ENCODE data around the gene PERCC1.
"Not testable (repeated sequence)": the region's sequence is repeated elsewhere in the genome, so short reads cannot be mapped to it uniquely, and the experiment has no call there.

The PERCC1 gene

GRCh38 chr16:1470481-1471251, 39.8 kb downstream of the PERCC1 start:
- DNase-seq = no peak

- no peak for DNase-seq
These were observed 40.8 kb downstream of the PERCC1 start for GRCh38 chr16:1471569-1472194.

- DNase-seq = no peak
These were observed 42.1 kb downstream of the PERCC1 start for GRCh38 chr16:1472974-1473373.

- no peak for DNase-seq
These were observed 43.4 kb downstream of the PERCC1 start for GRCh38 chr16:1474082-1474795.

- DNase-seq = peak; percentile 88
These were observed 44.1 kb downstream of the PERCC1 start, which contains the start of gene CLCN7 for GRCh38 chr16:1474796-1475551. Gene CLCN7, minus strand, starts transcription at chr16:1475028. Its CDS starts 54 bp downstream, at chr16:1474974.

- no peak for DNase-seq
These were observed 44.8 kb downstream of the PERCC1 start for GRCh38 chr16:1475552-1476114.

GRCh38 chr16:1477033-1477432, 46.2 kb downstream of the PERCC1 start:
- DNase-seq = no peak

- DNase-seq = not testable (repeated sequence)
These were observed 48.1 kb downstream of the PERCC1 start for GRCh38 chr16:1478937-1479336.

- DNase-seq = no peak
These were observed 51.3 kb downstream of the PERCC1 start for GRCh38 chr16:1481906-1482835.

All from NCI-H82 (cell line).